ENCODE results near the gene UNC5CL.

- TF ChIP-seq TAF1 (IDR thresholded peaks at IDR 0.05; ENCODE audit: low read depth, low read length): no peak
- TF ChIP-seq POLR2A (IDR thresholded peaks at IDR 0.05; ENCODE audit: low read depth, low read length): no peak
- TF ChIP-seq POLR2AphosphoS5 (IDR thresholded peaks at IDR 0.05; ENCODE audit: low read depth, low read length): no peak
- no peak for TF ChIP-seq SPI1 (IDR thresholded peaks at IDR 0.05; ENCODE audit: low read depth, low read length)
Measured at GRCh38 chr6:41062056-41062455, 23.0 kb upstream of the UNC5CL start.
